CD1c-positive myeloid dendritic cell (primary cell): ENCODE measurements around the gene EDNRA.

Source experiments
- DNase-seq: peaks from one replicate; pipeline ENCODE4 v3.0.0-alpha.2; 2016; ENCODE audit errors: extremely low spot score

Gene EDNRA

DNA sequence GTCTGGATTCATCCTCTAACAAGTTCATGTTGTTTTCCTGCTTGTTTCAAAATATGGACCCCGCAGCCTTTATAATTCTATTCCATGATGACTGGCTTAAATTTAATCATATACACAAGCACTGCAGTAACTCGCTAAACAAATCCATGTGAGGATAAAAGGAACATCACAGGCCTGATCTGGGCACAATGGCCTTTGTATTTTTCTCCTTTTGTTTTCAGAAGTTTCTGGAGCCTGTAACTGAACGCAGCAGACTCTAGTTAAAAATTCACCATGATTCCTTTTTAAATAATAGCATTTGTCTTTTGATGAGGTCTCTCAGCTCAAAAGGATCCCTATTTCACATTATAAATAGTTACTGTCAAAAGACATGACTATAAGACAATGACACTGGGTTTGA lies 106.1 kb downstream of the EDNRA start:
- no peak for DNase-seq

DNA sequence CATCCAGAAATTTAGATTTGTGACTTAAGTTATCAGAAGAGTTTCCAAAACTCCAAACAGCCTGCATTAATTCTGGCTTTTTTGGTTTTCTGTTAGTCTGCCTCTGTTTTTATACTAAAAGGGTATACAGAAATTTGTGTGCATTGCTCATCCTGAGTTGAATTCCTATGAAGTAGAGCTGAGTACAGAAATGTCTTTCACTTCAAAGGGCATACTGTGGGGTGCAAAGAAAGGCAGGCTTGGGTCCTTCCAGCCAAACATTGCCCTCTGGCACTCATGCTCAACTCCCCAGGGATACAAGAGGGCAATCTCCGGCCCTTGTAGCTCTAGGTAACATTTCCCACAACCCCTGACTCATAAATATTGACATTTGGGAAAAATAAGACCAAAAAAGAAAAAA lies 108.7 kb downstream of the EDNRA start:
- DNase-seq = no peak

GRCh38 chr4:147590249-147590920 lies 109.5 kb downstream of the EDNRA start:
- peak; percentile 53 for DNase-seq

DNA sequence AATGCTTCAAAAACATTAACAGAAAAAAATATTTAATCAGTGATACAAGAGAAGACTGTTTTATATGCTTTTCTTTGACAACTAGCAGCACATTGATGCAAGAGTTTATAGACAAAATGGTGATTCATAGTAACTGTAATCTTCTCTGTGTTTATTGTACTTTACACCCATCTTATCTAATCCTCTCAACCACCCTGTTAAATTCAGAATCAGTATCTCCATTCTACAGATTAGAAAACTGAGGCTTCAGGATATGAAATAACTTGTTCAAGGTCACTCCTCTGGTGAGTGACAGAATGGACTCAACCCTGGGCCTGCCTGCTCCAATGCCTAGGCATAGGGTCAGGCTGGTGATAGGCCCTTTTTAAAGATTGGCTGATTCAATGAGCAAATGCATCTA lies 110.2 kb downstream of the EDNRA start:
- no peak for DNase-seq

DNA sequence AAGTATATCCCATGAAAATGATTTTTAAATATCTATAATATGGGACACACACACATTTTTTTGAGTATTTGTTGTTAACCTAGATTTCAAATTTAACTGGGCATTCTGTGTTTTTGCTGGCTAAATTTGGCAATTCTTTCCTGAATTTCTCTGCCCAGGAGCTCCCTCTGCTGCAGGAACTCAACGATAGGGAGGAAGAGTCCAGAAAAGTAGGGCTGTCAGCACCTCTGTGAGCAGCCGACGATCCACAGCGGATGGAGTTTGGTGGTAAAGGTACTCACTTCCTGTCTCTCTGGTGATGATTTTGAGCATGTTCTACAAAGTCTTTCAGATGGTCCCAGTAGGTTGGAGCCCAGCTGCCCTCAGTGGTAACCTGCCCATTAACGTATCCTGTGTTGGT lies 113.2 kb downstream of the EDNRA start:
- DNase-seq = no peak
